GM12891 (cell line): ENCODE data around the gene MMGT1. TPM values are rescaled to one million over a fixed set of nuclear protein-coding genes. Genes with fewer than 3 reads are reported as not detected.
A peak's percentile ranks its signal among the peaks of the same experiment; 100 is the strongest.

Experiments
- DNase-seq: peaks from one replicate; pipeline ENCODE4 v3.0.0; 2011; ENCODE audit warnings: low spot score; ENCODE audit not compliant: insufficient read length
- FAIRE-seq: peaks from 2 replicates; lab custom pipeline; 2011; peaks lifted over from hg19 to GRCh38; lab: Jason Lieb, UNC
- PAX5 ChIP-seq: IDR thresholded peaks from 2 replicates; pipeline ENCODE4 v1.6.1; 2011; ENCODE audit warnings: low read length, moderate library complexity, mild to moderate bottlenecking; ENCODE audit not compliant: insufficient read depth, severe bottlenecking
- POLR2A ChIP-seq: IDR thresholded peaks from 2 replicates; pipeline ENCODE4 v1.6.1; 2011; ENCODE audit warnings: low read depth, low read length, control low read depth
- POLR2AphosphoS5 ChIP-seq: IDR thresholded peaks from 2 replicates; pipeline ENCODE4 v1.6.1; 2011; ENCODE audit warnings: low read depth, low read length, control low read depth
- POU2F2 ChIP-seq: IDR thresholded peaks from 2 replicates; pipeline ENCODE4 v1.6.1; 2011; ENCODE audit warnings: low read depth, mild to moderate bottlenecking, control low read depth, low read length, moderate library complexity
- SPI1 ChIP-seq: IDR thresholded peaks from 2 replicates; pipeline ENCODE4 v1.6.1; 2011; ENCODE audit warnings: low read depth, low read length, control low read depth
- TAF1 ChIP-seq: IDR thresholded peaks from 2 replicates; pipeline ENCODE4 v1.6.1; 2011; ENCODE audit warnings: low read depth, low read length, control low read depth
- polyA plus RNA-seq: library from polyadenylated mRNA; unstranded; fragments of >200 nt; gene quantifications from one replicate; pipeline ENCODE4 v1.2.1, GENCODE V29; 2012; ENCODE audit warnings: low read depth, missing spikeins, inconsistent platforms; ENCODE audit not compliant: missing spikeins

Gene MMGT1
- polyA plus RNA-seq = 6.5 TPM

DNA sequence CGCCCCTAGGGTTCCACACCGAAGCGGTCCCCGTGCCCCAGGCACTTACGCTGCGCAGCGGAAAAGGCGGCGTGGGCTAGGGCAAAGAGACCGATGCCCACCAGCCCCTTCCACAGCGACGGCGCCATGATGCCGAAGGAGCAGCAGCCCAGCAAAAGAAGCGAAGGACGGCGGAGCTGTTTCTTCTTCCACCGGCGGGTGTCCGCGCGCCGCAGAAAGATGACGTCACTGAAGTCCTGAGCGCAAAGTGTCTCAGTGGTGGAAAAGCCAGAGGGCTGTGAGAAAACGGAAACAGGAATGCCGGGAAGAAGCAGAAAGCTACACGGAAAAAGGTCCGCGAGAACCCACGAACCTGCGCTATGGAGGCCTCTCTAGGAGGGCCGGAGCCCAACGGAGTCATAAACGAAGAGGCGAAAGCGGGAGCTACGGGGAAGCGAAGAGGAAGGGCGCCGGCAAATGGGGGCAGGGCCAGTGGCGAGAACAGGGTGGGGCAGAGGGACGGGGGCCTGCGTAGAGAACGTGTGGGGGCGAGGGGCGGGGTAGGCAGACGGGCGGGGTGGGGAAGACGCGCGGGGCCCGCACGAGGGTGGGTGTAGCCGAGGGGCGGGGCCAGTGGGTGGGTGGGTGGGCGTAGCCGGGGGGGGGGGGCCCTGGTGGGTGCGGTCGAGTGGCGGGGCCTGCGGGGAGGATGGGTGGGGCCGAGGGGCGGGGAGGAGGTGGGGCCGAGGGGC lies at the start of gene MMGT1:
MMGT1 (minus strand) TSS at position 441 of the 731 bp plus-strand sequence; CDS start at position 128, 313 bp downstream.
- DNase-seq = peak; percentile 62
- FAIRE-seq = peak; percentile 92
- TF ChIP-seq POU2F2 = no peak
- no peak for TF ChIP-seq SPI1
- TF ChIP-seq TAF1 = no peak
- TF ChIP-seq PAX5 = no peak
- TF ChIP-seq POLR2AphosphoS5 = no peak
- TF ChIP-seq POLR2A = no peak

DNA sequence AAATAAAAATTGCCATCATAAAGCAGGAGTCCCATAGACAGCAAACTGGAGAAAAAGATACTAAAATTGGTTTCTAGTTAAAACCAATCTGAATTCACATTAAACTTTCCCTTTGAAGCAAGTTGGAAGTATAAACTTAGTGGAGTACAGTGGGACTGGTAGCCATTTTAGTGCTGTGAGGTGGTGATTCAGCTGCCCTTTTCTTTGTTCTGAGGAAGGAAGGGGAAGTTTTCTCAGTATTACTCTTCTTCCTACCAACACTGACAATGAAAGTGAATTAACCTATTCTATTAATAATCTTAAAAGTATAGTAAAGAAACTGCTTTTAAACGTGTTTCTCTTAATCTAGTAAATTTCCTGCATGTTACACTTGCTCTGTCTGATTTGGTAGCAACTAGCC lies 48.1 kb upstream of the MMGT1 start:
- no peak for FAIRE-seq
- no peak for DNase-seq
- TF ChIP-seq PAX5 = no peak
- TF ChIP-seq POU2F2 = no peak
- no peak for TF ChIP-seq POLR2AphosphoS5
- TF ChIP-seq POLR2A = no peak
- TF ChIP-seq SPI1 = no peak
- no peak for TF ChIP-seq TAF1

DNA sequence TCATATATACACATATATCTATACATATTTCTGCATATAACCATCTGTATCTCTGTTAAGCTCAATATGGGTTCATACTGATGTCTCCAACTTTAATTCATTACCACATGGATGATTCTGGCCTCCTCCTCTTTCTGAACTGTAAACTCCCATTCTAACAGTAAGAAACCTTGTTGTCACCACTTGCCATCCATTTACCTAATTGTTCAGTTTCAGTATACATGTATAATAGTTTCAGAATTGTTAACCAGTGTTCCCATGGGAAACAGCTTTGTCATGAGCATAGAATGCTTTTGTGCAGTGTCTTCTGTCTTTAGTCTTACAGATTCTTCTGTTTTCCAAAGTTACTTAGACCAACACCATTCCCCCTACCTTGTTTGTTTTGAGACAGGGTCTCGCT lies 47.4 kb upstream of the MMGT1 start:
- peak; percentile 26 for FAIRE-seq
- DNase-seq = no peak
- no peak for TF ChIP-seq POLR2A
- no peak for TF ChIP-seq SPI1
- no peak for TF ChIP-seq POLR2AphosphoS5
- no peak for TF ChIP-seq POU2F2
- TF ChIP-seq PAX5 = no peak
- TF ChIP-seq TAF1 = no peak

DNA sequence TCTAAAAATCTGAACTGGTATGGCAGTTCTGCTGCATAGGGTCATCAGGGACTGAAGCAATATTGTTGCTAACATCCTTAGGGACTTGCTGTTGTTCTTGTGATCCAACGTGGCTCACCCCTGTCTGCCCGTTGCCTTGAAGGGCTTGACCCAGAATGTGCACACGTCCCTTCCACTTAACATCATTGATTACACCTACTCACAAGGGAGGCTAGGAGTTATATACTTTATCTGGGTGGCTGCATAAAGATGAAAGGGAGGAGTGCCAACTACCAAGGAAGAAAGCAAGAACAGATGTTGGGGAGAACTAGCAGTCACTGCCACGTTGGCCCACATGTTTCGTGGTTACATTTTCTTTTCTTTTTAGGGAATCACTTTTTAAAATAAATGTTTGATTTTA lies 45.4 kb upstream of the MMGT1 start:
- FAIRE-seq (no peak), DNase-seq (no peak)
- TF ChIP-seq TAF1 (no peak), POLR2A (no peak), PAX5 (no peak), SPI1 (no peak), POLR2AphosphoS5 (no peak), POU2F2 (no peak)

DNA sequence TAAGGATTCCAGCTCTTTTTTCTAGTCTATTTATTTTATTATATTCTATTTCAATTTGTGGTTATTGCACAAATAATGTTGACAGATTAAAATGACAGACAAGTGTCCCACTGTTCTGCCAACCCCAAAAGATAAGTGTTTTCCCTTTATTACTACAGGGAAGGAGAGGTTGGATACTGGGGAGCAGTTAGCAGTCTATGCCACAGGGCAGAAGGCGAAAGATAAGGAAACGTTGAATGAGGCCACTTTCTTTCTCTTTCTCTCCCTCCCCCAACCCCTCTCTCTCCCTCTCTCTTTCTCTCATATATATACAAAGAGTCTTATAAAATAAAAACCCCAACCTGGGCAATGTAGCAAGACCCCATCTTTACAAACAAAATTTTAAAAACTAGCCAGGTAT lies 43.1 kb upstream of the MMGT1 start:
- no peak for TF ChIP-seq POLR2A
- no peak for TF ChIP-seq POU2F2
- TF ChIP-seq PAX5 = no peak
- TF ChIP-seq POLR2AphosphoS5 = no peak
- no peak for TF ChIP-seq TAF1
- TF ChIP-seq SPI1 = no peak
- DNase-seq = no peak
- no peak for FAIRE-seq

DNA sequence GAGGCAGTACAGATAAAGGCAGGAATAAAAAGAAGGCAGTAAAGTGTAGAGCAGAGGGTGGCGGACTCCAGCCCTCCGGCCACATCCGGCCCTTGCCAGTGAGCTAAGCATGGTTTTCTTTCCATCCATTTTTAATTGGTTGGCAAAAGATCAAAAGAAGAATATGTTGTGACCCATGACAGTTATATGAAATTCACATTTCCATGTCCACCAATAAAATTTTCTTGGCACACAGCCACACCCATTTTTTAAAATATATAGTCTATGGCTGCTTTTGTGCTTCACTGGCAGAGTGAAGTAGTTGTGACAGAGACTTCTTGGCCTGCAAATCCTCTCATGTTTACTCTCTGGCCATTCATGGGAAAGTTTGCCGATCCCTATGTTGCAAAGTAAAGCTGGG lies 41.2 kb upstream of the MMGT1 start:
- FAIRE-seq (no peak), DNase-seq (no peak)
- no peak for TF ChIP-seq PAX5
- no peak for TF ChIP-seq POU2F2
- no peak for TF ChIP-seq SPI1
- TF ChIP-seq POLR2AphosphoS5 = no peak
- TF ChIP-seq POLR2A = no peak
- TF ChIP-seq TAF1 = no peak

DNA sequence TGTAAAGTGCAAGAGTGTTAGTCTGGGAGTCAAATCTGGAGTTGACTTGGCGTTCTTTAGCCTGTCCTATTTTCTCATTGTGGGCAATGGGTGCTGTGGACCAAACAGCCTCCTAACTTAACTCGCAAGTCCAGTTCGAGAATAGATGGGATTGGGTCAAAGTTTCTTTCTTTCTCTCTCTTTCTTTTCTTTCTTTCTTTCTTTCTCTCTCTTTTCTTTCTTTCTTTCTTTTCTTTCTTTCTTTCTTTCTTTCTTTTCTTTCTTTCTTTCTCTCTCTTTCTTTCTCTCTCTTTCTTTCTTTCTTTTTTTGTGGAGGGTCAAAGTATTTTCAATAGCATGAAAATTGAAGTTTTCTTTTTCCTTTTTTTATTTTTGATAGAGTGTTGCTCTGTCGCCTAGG lies 14.5 kb upstream of the MMGT1 start:
- no peak for DNase-seq
- TF ChIP-seq POLR2AphosphoS5 (no peak), POLR2A (no peak), POU2F2 (no peak), SPI1 (no peak)
- no peak for FAIRE-seq

DNA sequence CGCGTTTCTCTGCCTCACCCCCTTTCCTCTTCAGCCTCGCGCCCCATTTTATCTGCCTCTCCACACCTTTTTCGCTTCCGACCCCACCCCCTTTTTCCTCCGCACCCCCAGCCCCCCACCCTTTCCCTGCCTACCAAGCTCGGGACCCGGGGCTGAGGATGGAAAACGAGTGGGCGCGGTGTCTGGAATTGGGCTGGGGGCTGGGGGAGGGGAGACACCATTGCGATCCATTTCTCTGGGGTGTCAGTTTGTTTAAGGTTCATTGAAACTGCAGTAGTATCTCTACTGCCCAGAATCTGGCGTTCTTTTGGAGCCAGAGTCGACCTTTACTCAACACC lies 12.2 kb upstream of the MMGT1 start:
- FAIRE-seq = no peak
- TF ChIP-seq PAX5 = no peak
- no peak for TF ChIP-seq SPI1
- no peak for TF ChIP-seq TAF1
- TF ChIP-seq POLR2A = no peak
- no peak for TF ChIP-seq POLR2AphosphoS5
- no peak for TF ChIP-seq POU2F2
- DNase-seq = no peak

DNA sequence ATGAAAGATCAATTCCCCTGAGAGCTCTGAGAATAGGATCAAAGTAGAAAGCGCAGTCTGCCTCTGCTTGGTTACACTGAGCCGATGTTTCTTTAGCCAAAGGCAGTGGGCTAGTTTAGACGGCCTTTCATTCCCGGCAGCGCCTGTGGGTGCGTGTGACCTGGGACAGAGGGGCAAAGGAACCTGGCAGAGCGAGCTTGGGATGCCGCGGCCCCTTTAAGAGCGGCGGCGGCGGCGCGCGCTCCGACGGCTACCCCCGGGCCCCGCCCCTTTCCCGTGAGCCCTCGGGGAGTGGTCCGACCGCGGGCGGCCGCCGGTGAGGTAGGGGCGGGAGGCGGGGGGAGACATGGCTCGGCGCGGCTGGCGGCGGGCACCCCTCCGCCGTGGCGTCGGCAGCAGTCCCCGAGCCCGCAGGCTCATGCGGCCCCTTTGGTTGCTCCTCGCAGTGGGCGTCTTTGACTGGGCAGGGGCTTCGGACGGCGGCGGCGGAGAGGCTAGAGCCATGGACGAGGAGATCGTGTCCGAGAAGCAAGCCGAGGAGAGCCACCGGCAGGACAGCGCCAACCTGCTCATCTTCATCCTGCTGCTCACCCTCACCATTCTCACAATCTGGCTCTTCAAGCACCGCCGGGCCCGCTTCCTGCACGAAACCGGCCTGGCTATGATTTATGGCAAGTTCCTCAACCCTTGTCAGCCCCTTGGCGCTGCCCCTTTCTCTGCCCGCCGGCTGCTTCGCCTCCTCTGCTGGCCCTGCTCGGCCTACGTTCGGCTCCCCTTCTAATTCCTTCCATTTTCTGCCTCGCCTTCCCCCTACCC lies 11.6 kb upstream of the MMGT1 start, which contains the start of gene SLC9A6:
SLC9A6 (plus strand) TSS at position 279 of the 816 bp plus-strand sequence; CDS start at position 503, 224 bp downstream.
- DNase-seq (peak; percentile 55), FAIRE-seq (peak; percentile 83)
- no peak for TF ChIP-seq POU2F2
- TF ChIP-seq SPI1 = no peak
- no peak for TF ChIP-seq POLR2A
- no peak for TF ChIP-seq PAX5
- no peak for TF ChIP-seq POLR2AphosphoS5
- no peak for TF ChIP-seq TAF1

DNA sequence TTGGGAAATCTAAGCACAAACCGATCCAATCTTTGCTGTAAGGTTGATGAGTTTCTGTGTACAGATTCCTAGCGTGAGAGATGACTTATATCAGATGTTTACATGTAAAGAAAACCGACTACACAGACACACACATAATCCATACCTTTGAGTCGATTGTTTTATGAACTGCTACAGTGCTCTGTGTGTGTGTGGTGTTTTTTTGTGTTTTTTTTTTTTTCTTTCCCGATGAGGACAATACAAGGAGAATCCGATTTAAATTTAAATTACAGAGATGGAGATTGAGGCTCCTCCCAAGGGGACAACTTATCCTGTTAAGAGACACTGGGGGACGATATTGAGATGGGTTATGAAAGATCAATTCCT lies 11.0 kb upstream of the MMGT1 start:
- DNase-seq = no peak
- TF ChIP-seq POU2F2 = no peak
- no peak for TF ChIP-seq TAF1
- TF ChIP-seq SPI1 = no peak
- FAIRE-seq = peak; percentile 71
